ENCODE results near the gene FBXO3. TPM values are rescaled to one million over a fixed set of nuclear protein-coding genes. Genes with fewer than 3 reads are reported as not detected.
A peak's percentile ranks its signal among the peaks of the same experiment; 100 is the strongest.

The FBXO3 gene
- total RNA-seq, 1 experiment from 2014 or later, result 42.0 TPM

- Histone ChIP-seq H3K9ac (ENCODE audit: low read length) (no peak overlapping the region), H3K4me1 (ENCODE audit: low read length) (no peaks in the 10 kb centered on the region), H3K36me3 (ENCODE audit: insufficient read depth, low read length) (no peaks in the 10 kb centered on the region), H3K27ac (ENCODE audit: low read length) (no peak overlapping the region), H4K20me1 (ENCODE audit: insufficient read depth, low read depth, low read length) (no peaks in the 10 kb centered on the region), H3K4me3 (ENCODE audit: low read length) (no peak overlapping the region), H3K9me2 (replicated peaks; ENCODE audit: insufficient read depth, low read length) (no peaks in the 10 kb centered on the region), H3K27me3 (ENCODE audit: low read length) (no peaks in the 10 kb centered on the region), H2AFZ (ENCODE audit: low read length) (no peak overlapping the region), H3K9me3 (ENCODE audit: low read length) (no peaks in the 10 kb centered on the region), H3K4me2 (ENCODE audit: low read depth, low read length, poor library complexity, severe bottlenecking) (no peak overlapping the region), H3K79me2 (ENCODE audit: low read length) (no peaks in the 10 kb centered on the region)
- DNase-seq, result no peak
These were observed 52.9 kb downstream of the FBXO3 start for GRCh38 chr11:33721426-33721825.

- Histone ChIP-seq H3K36me3 (ENCODE audit: insufficient read depth, low read length) (no peaks in the 10 kb centered on the region), H3K27me3 (ENCODE audit: low read length) (no peaks in the 10 kb centered on the region), H3K79me2 (ENCODE audit: low read length) (no peaks in the 10 kb centered on the region)
These were observed 54.7 kb downstream of the FBXO3 start for GRCh38 chr11:33719587-33719986.

GRCh38 chr11:33718440-33718839, 55.9 kb downstream of the FBXO3 start:
- no peaks in the 10 kb centered on the region for H3K27me3 ChIP-seq (ENCODE audit: low read length)
- H4K20me1 ChIP-seq (ENCODE audit: insufficient read depth, low read depth, low read length), result no peaks in the 10 kb centered on the region
- no peak overlapping the region for H3K4me3 ChIP-seq (ENCODE audit: low read length)
- H3K9me3 ChIP-seq (ENCODE audit: low read length), result no peaks in the 10 kb centered on the region
- DNase-seq, result no peak
- no peaks in the 10 kb centered on the region for H3K4me1 ChIP-seq (ENCODE audit: low read length)
- H3K9me2 ChIP-seq (replicated peaks; ENCODE audit: insufficient read depth, low read length), result no peaks in the 10 kb centered on the region
- H3K27ac ChIP-seq (ENCODE audit: low read length), result no peak overlapping the region
- H2AFZ ChIP-seq (ENCODE audit: low read length), result no peak overlapping the region
- H3K4me2 ChIP-seq (ENCODE audit: low read depth, low read length, poor library complexity, severe bottlenecking), result no peak overlapping the region
- H3K9ac ChIP-seq (ENCODE audit: low read length), result no peak overlapping the region
- no peaks in the 10 kb centered on the region for H3K79me2 ChIP-seq (ENCODE audit: low read length)
- no peaks in the 10 kb centered on the region for H3K36me3 ChIP-seq (ENCODE audit: insufficient read depth, low read length)

More at GRCh38 chr11:33719587-33719986, 54.7 kb downstream of the FBXO3 start:
- Histone ChIP-seq H3K9me2 (replicated peaks; ENCODE audit: insufficient read depth, low read length) (no peaks in the 10 kb centered on the region), H2AFZ (ENCODE audit: low read length) (no peak overlapping the region), H3K4me2 (ENCODE audit: low read depth, low read length, poor library complexity, severe bottlenecking) (no peak overlapping the region), H3K27ac (ENCODE audit: low read length) (no peak overlapping the region), H3K9ac (ENCODE audit: low read length) (no peak overlapping the region), H4K20me1 (ENCODE audit: insufficient read depth, low read depth, low read length) (no peaks in the 10 kb centered on the region), H3K4me1 (ENCODE audit: low read length) (no peaks in the 10 kb centered on the region), H3K9me3 (ENCODE audit: low read length) (no peaks in the 10 kb centered on the region), H3K4me3 (ENCODE audit: low read length) (no peak overlapping the region)
- no peak for DNase-seq

- no peaks in the 10 kb centered on the region for H3K9me3 ChIP-seq (ENCODE audit: low read length)
- H3K4me1 ChIP-seq (ENCODE audit: low read length), result no peaks in the 10 kb centered on the region
- H3K4me3 ChIP-seq (ENCODE audit: low read length), result no peak overlapping the region
- no peak overlapping the region for H2AFZ ChIP-seq (ENCODE audit: low read length)
- H3K27ac ChIP-seq (ENCODE audit: low read length), result no peak overlapping the region
- H3K9me2 ChIP-seq (replicated peaks; ENCODE audit: insufficient read depth, low read length), result no peaks in the 10 kb centered on the region
- H3K9ac ChIP-seq (ENCODE audit: low read length), result no peak overlapping the region
- H3K27me3 ChIP-seq (ENCODE audit: low read length), result no peaks in the 10 kb centered on the region
- no peaks in the 10 kb centered on the region for H3K79me2 ChIP-seq (ENCODE audit: low read length)
- DNase-seq, result peak; percentile 69
- no peaks in the 10 kb centered on the region for H4K20me1 ChIP-seq (ENCODE audit: insufficient read depth, low read depth, low read length)
- no peak overlapping the region for H3K4me2 ChIP-seq (ENCODE audit: low read depth, low read length, poor library complexity, severe bottlenecking)
- no peaks in the 10 kb centered on the region for H3K36me3 ChIP-seq (ENCODE audit: insufficient read depth, low read length)
These were observed 58.1 kb downstream of the FBXO3 start for GRCh38 chr11:33716243-33716642.

- H3K4me3 ChIP-seq (ENCODE audit: low read length), result no peak overlapping the region
- H3K79me2 ChIP-seq (ENCODE audit: low read length), result no peaks in the 10 kb centered on the region
- no peak overlapping the region for H3K27ac ChIP-seq (ENCODE audit: low read length)
- no peaks in the 10 kb centered on the region for H3K4me1 ChIP-seq (ENCODE audit: low read length)
- no peak overlapping the region for H2AFZ ChIP-seq (ENCODE audit: low read length)
- H3K9ac ChIP-seq (ENCODE audit: low read length), result no peak overlapping the region
- H3K27me3 ChIP-seq (ENCODE audit: low read length), result no peaks in the 10 kb centered on the region
- no peaks in the 10 kb centered on the region for H4K20me1 ChIP-seq (ENCODE audit: insufficient read depth, low read depth, low read length)
- H3K9me3 ChIP-seq (ENCODE audit: low read length), result no peaks in the 10 kb centered on the region
- no peaks in the 10 kb centered on the region for H3K36me3 ChIP-seq (ENCODE audit: insufficient read depth, low read length)
- H3K4me2 ChIP-seq (ENCODE audit: low read depth, low read length, poor library complexity, severe bottlenecking), result no peak overlapping the region
- no peak for DNase-seq
- no peaks in the 10 kb centered on the region for H3K9me2 ChIP-seq (replicated peaks; ENCODE audit: insufficient read depth, low read length)
These were observed 60.4 kb downstream of the FBXO3 start for GRCh38 chr11:33713856-33714398.

GRCh38 chr11:33713151-33713855, 61.0 kb downstream of the FBXO3 start:
- Histone ChIP-seq H3K27ac (ENCODE audit: low read length) (no peak overlapping the region), H3K9ac (ENCODE audit: low read length) (no peak overlapping the region), H4K20me1 (ENCODE audit: insufficient read depth, low read depth, low read length) (no peaks in the 10 kb centered on the region), H3K4me3 (ENCODE audit: low read length) (no peak overlapping the region), H3K9me3 (ENCODE audit: low read length) (no peaks in the 10 kb centered on the region), H3K4me2 (ENCODE audit: low read depth, low read length, poor library complexity, severe bottlenecking) (no peak overlapping the region), H3K79me2 (ENCODE audit: low read length) (no peaks in the 10 kb centered on the region), H3K36me3 (ENCODE audit: insufficient read depth, low read length) (no peaks in the 10 kb centered on the region), H3K27me3 (ENCODE audit: low read length) (no peaks in the 10 kb centered on the region), H3K9me2 (replicated peaks; ENCODE audit: insufficient read depth, low read length) (no peaks in the 10 kb centered on the region), H3K4me1 (ENCODE audit: low read length) (no peaks in the 10 kb centered on the region), H2AFZ (ENCODE audit: low read length) (no peak overlapping the region)
- DNase-seq, result no peak

- H3K27me3 ChIP-seq (ENCODE audit: low read length), result no peaks in the 10 kb centered on the region
- H3K36me3 ChIP-seq (ENCODE audit: insufficient read depth, low read length), result no peaks in the 10 kb centered on the region
- no peak for DNase-seq
- no peaks in the 10 kb centered on the region for H3K9me3 ChIP-seq (ENCODE audit: low read length)
- no peak overlapping the region for H3K9ac ChIP-seq (ENCODE audit: low read length)
- no peak overlapping the region for H3K4me3 ChIP-seq (ENCODE audit: low read length)
- no peaks in the 10 kb centered on the region for H4K20me1 ChIP-seq (ENCODE audit: insufficient read depth, low read depth, low read length)
- no peaks in the 10 kb centered on the region for H3K4me1 ChIP-seq (ENCODE audit: low read length)
- H3K27ac ChIP-seq (ENCODE audit: low read length), result no peak overlapping the region
- no peak overlapping the region for H3K4me2 ChIP-seq (ENCODE audit: low read depth, low read length, poor library complexity, severe bottlenecking)
- no peaks in the 10 kb centered on the region for H3K9me2 ChIP-seq (replicated peaks; ENCODE audit: insufficient read depth, low read length)
- H3K79me2 ChIP-seq (ENCODE audit: low read length), result no peaks in the 10 kb centered on the region
- H2AFZ ChIP-seq (ENCODE audit: low read length), result no peak overlapping the region
These were observed 61.9 kb downstream of the FBXO3 start for GRCh38 chr11:33712436-33712835.

GRCh38 chr11:33709466-33709865, 64.9 kb downstream of the FBXO3 start:
- Histone ChIP-seq H3K4me2 (ENCODE audit: low read depth, low read length, poor library complexity, severe bottlenecking) (no peak overlapping the region), H3K4me1 (ENCODE audit: low read length) (no peaks in the 10 kb centered on the region), H3K79me2 (ENCODE audit: low read length) (no peaks in the 10 kb centered on the region), H3K36me3 (ENCODE audit: insufficient read depth, low read length) (no peaks in the 10 kb centered on the region), H4K20me1 (ENCODE audit: insufficient read depth, low read depth, low read length) (no peaks in the 10 kb centered on the region), H3K9me3 (ENCODE audit: low read length) (no peaks in the 10 kb centered on the region), H3K9me2 (replicated peaks; ENCODE audit: insufficient read depth, low read length) (no peaks in the 10 kb centered on the region), H3K27ac (ENCODE audit: low read length) (no peak overlapping the region), H3K9ac (ENCODE audit: low read length) (no peak overlapping the region), H3K4me3 (ENCODE audit: low read length) (no peak overlapping the region), H3K27me3 (ENCODE audit: low read length) (no peaks in the 10 kb centered on the region), H2AFZ (ENCODE audit: low read length) (no peak overlapping the region)
- DNase-seq, result no peak

Data from Karpas-422 (cell line).